HEK293 (cell line): ENCODE results near the gene F2.

ENCODE experiments used
- CTCF ChIP-seq: fragments of 450-650 bp; formaldehyde crosslinking; IDR thresholded peaks from 2 replicates; pipeline ENCODE4 v1.5.1; 2016; ENCODE audit warnings: missing biosample characterization, missing genetic modification characterization
- MYNN ChIP-seq: fragments of 450-650 bp; formaldehyde crosslinking; IDR thresholded peaks from 2 replicates; pipeline ENCODE4 v1.5.1; 2016; ENCODE audit warnings: missing biosample characterization, missing genetic modification characterization, borderline replicate concordance
- ZBTB26 ChIP-seq: fragments of 450-650 bp; formaldehyde crosslinking; optimal IDR thresholded peaks from 2 replicates; pipeline ENCODE3; 2016; ENCODE audit warnings: missing biosample characterization, mild to moderate bottlenecking, missing genetic modification characterization
- ZNF175 ChIP-seq: fragments of 450-650 bp; formaldehyde crosslinking; IDR thresholded peaks from 2 replicates; pipeline ENCODE4 v1.5.1; 2016; ENCODE audit warnings: missing biosample characterization, missing genetic modification characterization
- ZNF670 ChIP-seq: fragments of 450-650 bp; formaldehyde crosslinking; IDR thresholded peaks from 2 replicates; pipeline ENCODE4 v1.5.1; 2016; ENCODE audit warnings: missing biosample characterization, missing genetic modification characterization, low read depth
- ZNF792 ChIP-seq: fragments of 450-650 bp; formaldehyde crosslinking; IDR thresholded peaks from 2 replicates; pipeline ENCODE4 v1.5.1; 2016; ENCODE audit warnings: missing biosample characterization, missing genetic modification characterization

GRCh38 chr11:46766656-46767055, 47.6 kb downstream of the F2 start:
- TF ChIP-seq ZNF670 (tag by site-specific recombination) (no peak), CTCF (tag by site-specific recombination) (no peak), ZBTB26 (tag by site-specific recombination) (no peak), MYNN (tag by site-specific recombination) (no peak), ZNF792 (no peak), ZNF175 (tag by site-specific recombination) (no peak)
